OCI-LY1 (cell line): Measurements from ENCODE around the gene CDH13.

Experiments used
- EZH2 ChIP-seq: fragments of 200-600 bp; sonication (generic), shearing (Covaris generic); IDR thresholded peaks from 2 replicates; pipeline ENCODE4 v1.8.0; 2017; ENCODE audit warnings: borderline replicate concordance, mixed run types, mild to moderate bottlenecking, antibody characterized with exemption, low read length, moderate library complexity, mixed read lengths
- TF ChIP-seq, protein P1 (sequence below): fragments of 200-600 bp; sonication (generic), shearing (Covaris generic); IDR thresholded peaks from 2 replicates; pipeline ENCODE4 v1.5.1; 2017; ENCODE audit warnings: mild to moderate bottlenecking, antibody characterized with exemption, low read length, moderate library complexity, mixed read lengths

DNA sequence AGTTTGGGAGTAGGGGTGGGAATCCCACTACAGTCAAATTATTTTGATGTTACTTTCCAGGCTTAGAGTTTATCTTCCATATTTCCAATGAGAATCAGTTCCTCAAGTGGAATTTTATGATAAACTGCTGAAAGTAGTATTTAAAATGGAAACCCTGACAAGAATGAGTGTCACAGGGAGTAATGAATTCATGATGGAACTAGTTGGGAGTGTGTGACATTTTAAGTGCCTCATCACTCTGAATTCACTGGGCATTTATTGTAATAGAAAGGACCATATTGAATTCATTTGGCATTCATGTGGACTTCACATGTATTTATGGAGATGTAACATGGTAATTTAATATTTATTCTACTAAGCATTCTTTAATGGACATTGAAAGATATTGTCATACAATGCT is 320.9 kb downstream of the CDH13 start:
- TF ChIP-seq, protein P1, sequence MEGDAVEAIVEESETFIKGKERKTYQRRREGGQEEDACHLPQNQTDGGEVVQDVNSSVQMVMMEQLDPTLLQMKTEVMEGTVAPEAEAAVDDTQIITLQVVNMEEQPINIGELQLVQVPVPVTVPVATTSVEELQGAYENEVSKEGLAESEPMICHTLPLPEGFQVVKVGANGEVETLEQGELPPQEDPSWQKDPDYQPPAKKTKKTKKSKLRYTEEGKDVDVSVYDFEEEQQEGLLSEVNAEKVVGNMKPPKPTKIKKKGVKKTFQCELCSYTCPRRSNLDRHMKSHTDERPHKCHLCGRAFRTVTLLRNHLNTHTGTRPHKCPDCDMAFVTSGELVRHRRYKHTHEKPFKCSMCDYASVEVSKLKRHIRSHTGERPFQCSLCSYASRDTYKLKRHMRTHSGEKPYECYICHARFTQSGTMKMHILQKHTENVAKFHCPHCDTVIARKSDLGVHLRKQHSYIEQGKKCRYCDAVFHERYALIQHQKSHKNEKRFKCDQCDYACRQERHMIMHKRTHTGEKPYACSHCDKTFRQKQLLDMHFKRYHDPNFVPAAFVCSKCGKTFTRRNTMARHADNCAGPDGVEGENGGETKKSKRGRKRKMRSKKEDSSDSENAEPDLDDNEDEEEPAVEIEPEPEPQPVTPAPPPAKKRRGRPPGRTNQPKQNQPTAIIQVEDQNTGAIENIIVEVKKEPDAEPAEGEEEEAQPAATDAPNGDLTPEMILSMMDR, result no peak
- no peak for TF ChIP-seq EZH2
